ENCODE measurements around the gene MED13.

DNA sequence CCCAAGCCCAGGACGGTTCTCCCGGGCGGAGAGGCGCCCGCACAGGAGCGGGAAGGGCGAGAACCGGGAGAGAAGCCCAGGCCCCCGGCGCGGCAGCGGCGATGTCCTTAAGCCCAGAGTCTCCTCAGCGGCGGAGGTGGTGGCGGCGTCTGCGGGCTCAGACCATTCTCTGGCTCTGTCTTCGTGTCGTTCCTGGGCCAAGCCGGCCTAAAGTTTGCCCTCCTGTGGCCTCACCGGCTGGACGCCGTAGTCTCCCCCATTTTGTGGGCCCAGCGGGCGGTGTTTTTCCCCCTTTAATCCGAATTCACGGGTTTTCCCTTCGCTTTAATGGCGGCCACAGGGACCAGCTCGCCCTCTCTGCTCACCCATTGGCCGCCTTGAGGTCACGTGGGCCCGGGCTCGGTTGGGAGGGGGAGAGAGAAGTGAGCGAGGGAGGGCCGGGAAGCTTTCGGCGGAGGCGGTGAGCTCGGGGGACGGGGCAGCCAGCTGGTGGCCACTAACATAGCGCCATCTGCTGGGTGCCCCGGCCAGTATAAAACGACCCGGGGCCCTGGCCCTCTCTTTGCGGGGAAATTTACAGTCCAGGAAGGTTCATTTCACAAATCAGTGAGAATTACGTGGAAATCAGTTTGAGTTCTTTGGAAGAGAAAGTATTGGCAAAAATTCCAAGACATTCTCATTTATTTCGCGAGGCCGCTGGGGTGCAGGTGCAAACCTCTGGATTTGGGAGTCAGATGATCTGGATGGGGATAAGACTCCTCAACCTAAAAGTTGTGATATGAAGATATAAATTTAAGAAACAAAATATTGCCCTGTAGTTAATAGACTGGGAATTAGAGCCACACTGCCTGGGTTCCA lies 762 bp upstream of the MED13 start:
- TF ChIP-seq, protein P1, sequence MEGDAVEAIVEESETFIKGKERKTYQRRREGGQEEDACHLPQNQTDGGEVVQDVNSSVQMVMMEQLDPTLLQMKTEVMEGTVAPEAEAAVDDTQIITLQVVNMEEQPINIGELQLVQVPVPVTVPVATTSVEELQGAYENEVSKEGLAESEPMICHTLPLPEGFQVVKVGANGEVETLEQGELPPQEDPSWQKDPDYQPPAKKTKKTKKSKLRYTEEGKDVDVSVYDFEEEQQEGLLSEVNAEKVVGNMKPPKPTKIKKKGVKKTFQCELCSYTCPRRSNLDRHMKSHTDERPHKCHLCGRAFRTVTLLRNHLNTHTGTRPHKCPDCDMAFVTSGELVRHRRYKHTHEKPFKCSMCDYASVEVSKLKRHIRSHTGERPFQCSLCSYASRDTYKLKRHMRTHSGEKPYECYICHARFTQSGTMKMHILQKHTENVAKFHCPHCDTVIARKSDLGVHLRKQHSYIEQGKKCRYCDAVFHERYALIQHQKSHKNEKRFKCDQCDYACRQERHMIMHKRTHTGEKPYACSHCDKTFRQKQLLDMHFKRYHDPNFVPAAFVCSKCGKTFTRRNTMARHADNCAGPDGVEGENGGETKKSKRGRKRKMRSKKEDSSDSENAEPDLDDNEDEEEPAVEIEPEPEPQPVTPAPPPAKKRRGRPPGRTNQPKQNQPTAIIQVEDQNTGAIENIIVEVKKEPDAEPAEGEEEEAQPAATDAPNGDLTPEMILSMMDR (optimal IDR thresholded peaks at IDR 0.05 in 1 of 3, IDR thresholded peaks at IDR 0.05 in 1 of 3, conservative IDR thresholded peaks at IDR 0.05 in 1 of 3; ENCODE audit: extremely low read depth in 1 of 3, insufficient read depth in 2 of 3, low read length in 3 of 3) = peak; percentile 82 to 87 (median 85)
- TF ChIP-seq EZH2 (IDR thresholded peaks at IDR 0.05; ENCODE audit: low read length) = no peak

Data from keratinocyte (primary cell).